ENCODE results near the gene PIP5K1C. TPM values are rescaled to one million over a fixed set of nuclear protein-coding genes. Genes with fewer than 3 reads are reported as not detected.
"Not testable (repeated sequence)": the region's sequence is repeated elsewhere in the genome, so short reads cannot be mapped to it uniquely, and the experiment has no call there.

The PIP5K1C gene
- total RNA-seq, 1 donor from 2014 or later, result 40.0 TPM

- no peak for DNase-seq (ENCODE audit: low spot score)
These were observed 52.0 kb downstream of the PIP5K1C start for GRCh38 chr19:3648037-3648905.

GRCh38 chr19:3647102-3647501 lies 53.2 kb downstream of the PIP5K1C start:
- DNase-seq (ENCODE audit: low spot score), result not testable (repeated sequence)

GRCh38 chr19:3646336-3647092 lies 53.8 kb downstream of the PIP5K1C start:
- DNase-seq (ENCODE audit: low spot score), result no peak

GRCh38 chr19:3645726-3646125 lies 54.5 kb downstream of the PIP5K1C start:
- no peak for DNase-seq (ENCODE audit: low spot score)

- no peak for DNase-seq (ENCODE audit: low spot score)
These were observed 55.2 kb downstream of the PIP5K1C start for GRCh38 chr19:3645067-3645396.

GRCh38 chr19:3644351-3645066 lies 55.8 kb downstream of the PIP5K1C start:
- DNase-seq (ENCODE audit: low spot score), result no peak

GRCh38 chr19:3643674-3644313 lies 56.5 kb downstream of the PIP5K1C start:
- no peak for DNase-seq (ENCODE audit: low spot score)

GRCh38 chr19:3642987-3643673 lies 57.1 kb downstream of the PIP5K1C start:
- DNase-seq (ENCODE audit: low spot score), result no peak

- DNase-seq (ENCODE audit: low spot score), result no peak
These were observed 58.0 kb downstream of the PIP5K1C start for GRCh38 chr19:3642296-3642695.

GRCh38 chr19:3641515-3642269 lies 58.6 kb downstream of the PIP5K1C start:
- no peak for DNase-seq (ENCODE audit: low spot score)

GRCh38 chr19:3639479-3639878 lies 60.8 kb downstream of the PIP5K1C start:
- DNase-seq (ENCODE audit: low spot score), result no peak

GRCh38 chr19:3638208-3639193 lies 61.8 kb downstream of the PIP5K1C start:
- DNase-seq (ENCODE audit: low spot score), result no peak

- no peak for DNase-seq (ENCODE audit: low spot score)
These were observed 62.6 kb downstream of the PIP5K1C start for GRCh38 chr19:3637621-3638020.

- no peak for DNase-seq (ENCODE audit: low spot score)
These were observed 63.3 kb downstream of the PIP5K1C start for GRCh38 chr19:3636962-3637361.

GRCh38 chr19:3636506-3636905 lies 63.8 kb downstream of the PIP5K1C start:
- DNase-seq (ENCODE audit: low spot score), result no peak

- DNase-seq (ENCODE audit: low spot score), result no peak
These were observed 65.7 kb downstream of the PIP5K1C start for GRCh38 chr19:3634496-3635045.

GRCh38 chr19:3633559-3633988 lies 66.7 kb downstream of the PIP5K1C start:
- no peak for DNase-seq (ENCODE audit: low spot score)
